Activated CD4-positive, alpha-beta T cell treated with anti-CD3 and anti-CD28 coated beads for 36 hours (primary cell): ENCODE data around the gene TMPRSS13. TPM values are rescaled to one million over a fixed set of nuclear protein-coding genes. Genes with fewer than 3 reads are reported as not detected.
"Not testable (repeated sequence)": the region's sequence is repeated elsewhere in the genome, so short reads cannot be mapped to it uniquely, and the experiment has no call there.

Experiments used
- ATAC-seq: fragments of 200-7000 bp; cut with Tn5 transposase; one replicate; pipeline ENCODE4 v1.10.0; 2021; ENCODE audit warnings: mild to moderate bottlenecking, moderate library complexity
- CTCF ChIA-PET: fragments of 350-600 bp; sonication (Branson Sonifier 250); formaldehyde crosslinking; loops from one replicate; lab custom pipeline; 2021; ENCODE audit warnings: antibody characterized with exemption; lab: Charles Lee
- POLR2A ChIA-PET: fragments of 350-600 bp; sonication (Branson Sonifier 250); formaldehyde crosslinking; loops from one replicate; lab custom pipeline; 2021; ENCODE audit warnings: antibody characterized with exemption, inconsistent platforms; lab: Charles Lee
- DNase-seq: peaks from one replicate; pipeline ENCODE4 v3.0.0-alpha.2; 2020
- H3K27ac Mint-ChIP-seq: one replicate; pipeline ENCODE4 v1.8.0; 2021; ENCODE audit warnings: mixed read lengths
- H3K27me3 Mint-ChIP-seq: one replicate; pipeline ENCODE4 v1.8.0; 2021; ENCODE audit warnings: mixed read lengths
- H3K36me3 Mint-ChIP-seq: one replicate; pipeline ENCODE4 v1.8.0; 2021; ENCODE audit warnings: low read depth, mixed read lengths
- H3K4me1 Mint-ChIP-seq: one replicate; pipeline ENCODE4 v1.8.0; 2021; ENCODE audit warnings: mixed read lengths
- H3K4me3 Mint-ChIP-seq: one replicate; pipeline ENCODE4 v1.8.0; 2021; ENCODE audit warnings: mild to moderate bottlenecking, moderate library complexity, mixed read lengths
- H3K9me3 Mint-ChIP-seq: one replicate; pipeline ENCODE4 v1.8.0; 2021; ENCODE audit warnings: low read depth, mixed read lengths
- intact Hi-C, 2 experiments: fragments of 100-400 bp; cut with DNase I in 1 of 2; cut with micrococcal nuclease in 1 of 2; formaldehyde crosslinking; loops; one replicate each; pipeline versions ENCODE4 v1.14.2 to v1.15.1; 2022 to 2024; cut with DNase I, micrococcal nuclease
- total RNA-seq, 2 experiments: library from RNA; stranded (reverse); gene quantifications; one replicate each; pipeline ENCODE4 v1.2.3, GENCODE V29; 2021

The TMPRSS13 gene
- total RNA-seq, 2 experiments from 2014 or later: 1.7 TPM

- peak; percentile 25 for DNase-seq
- H3K36me3 Mint-ChIP-seq: no peaks in the 10 kb centered on the region
- POLR2A ChIA-PET: interaction anchor here (0.8 to 1.0 kb wide), 2 partner anchors 16 to 47 kb away, joined by 3 read pairs; no protein-coding TSS in a partner anchor
- peaks cover 57% of the 10 kb centered on the region for H3K4me1 Mint-ChIP-seq
- intact Hi-C loops: loop anchor here in 1 of 2 experiments (5.0 kb wide), 1 partner anchor 121 kb away; no protein-coding TSS in a partner anchor
- peak overlapping the region; percentile 93 for H3K27ac Mint-ChIP-seq
- H3K27me3 Mint-ChIP-seq: no peaks in the 10 kb centered on the region
- CTCF ChIA-PET: interaction anchor here (0.7 to 6.5 kb wide), 10 partner anchors 8 to 1347 kb away, joined by 3 to 74 read pairs (median 4); no protein-coding TSS in a partner anchor
- H3K4me3 Mint-ChIP-seq: no peak overlapping the region
- ATAC-seq: no peak
- H3K9me3 Mint-ChIP-seq: no peaks in the 10 kb centered on the region
Observed at GRCh38 chr11:117931331-117931950, 2.2 kb upstream of the TMPRSS13 start.

DNA sequence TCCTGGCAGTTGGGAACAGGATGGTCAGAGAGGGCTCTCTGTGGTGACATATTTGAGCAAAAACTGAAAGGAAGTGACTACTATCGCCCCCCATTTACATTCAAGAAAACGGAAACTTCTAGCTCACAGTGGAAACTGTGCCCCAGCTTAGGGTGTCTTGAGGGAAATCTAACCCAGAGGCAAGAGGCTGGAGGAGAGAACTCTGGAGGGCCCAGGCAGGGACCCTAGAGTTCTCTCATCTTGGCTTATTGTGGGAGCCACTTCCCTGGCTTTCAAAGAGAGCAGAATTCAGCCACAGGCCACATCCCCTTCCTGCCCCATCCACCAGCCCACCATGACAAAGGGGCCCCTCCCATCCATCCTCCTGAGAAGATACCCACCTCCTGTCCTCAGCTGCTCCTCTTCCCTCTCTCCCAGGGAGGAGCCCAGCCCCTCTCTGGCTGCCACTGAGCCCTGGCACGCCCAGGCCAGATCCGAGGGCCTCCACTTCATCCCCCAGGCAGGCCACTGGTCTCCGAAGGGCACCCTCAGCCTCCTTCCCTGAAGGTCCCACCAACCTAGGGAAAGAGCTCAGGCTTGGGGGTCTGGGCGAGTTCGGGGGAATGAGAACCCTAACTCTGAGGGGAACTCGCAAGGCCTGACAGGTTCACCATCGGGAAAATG is 1.6 kb upstream of the TMPRSS13 start:
- DNase-seq (peak; percentile 51), ATAC-seq (peak; percentile 68)
- Mint-ChIP-seq H3K9me3 (no peaks in the 10 kb centered on the region), H3K36me3 (no peaks in the 10 kb centered on the region), H3K4me3 (peak overlapping the region; percentile 13), H3K4me1 (peaks cover 54% of the 10 kb centered on the region), H3K27me3 (no peaks in the 10 kb centered on the region), H3K27ac (peak overlapping the region; percentile 93)
- intact Hi-C loops: loop anchor here (1.0 to 5.0 kb wide), 2 partner anchors 116 to 122 kb away; no protein-coding TSS in a partner anchor
- ChIA-PET POLR2A (no interaction called here), CTCF (interaction anchor here (0.7 to 6.5 kb wide), 9 partner anchors 10 to 123 kb away, joined by 3 to 74 read pairs (median 4); no protein-coding TSS in a partner anchor)

DNA sequence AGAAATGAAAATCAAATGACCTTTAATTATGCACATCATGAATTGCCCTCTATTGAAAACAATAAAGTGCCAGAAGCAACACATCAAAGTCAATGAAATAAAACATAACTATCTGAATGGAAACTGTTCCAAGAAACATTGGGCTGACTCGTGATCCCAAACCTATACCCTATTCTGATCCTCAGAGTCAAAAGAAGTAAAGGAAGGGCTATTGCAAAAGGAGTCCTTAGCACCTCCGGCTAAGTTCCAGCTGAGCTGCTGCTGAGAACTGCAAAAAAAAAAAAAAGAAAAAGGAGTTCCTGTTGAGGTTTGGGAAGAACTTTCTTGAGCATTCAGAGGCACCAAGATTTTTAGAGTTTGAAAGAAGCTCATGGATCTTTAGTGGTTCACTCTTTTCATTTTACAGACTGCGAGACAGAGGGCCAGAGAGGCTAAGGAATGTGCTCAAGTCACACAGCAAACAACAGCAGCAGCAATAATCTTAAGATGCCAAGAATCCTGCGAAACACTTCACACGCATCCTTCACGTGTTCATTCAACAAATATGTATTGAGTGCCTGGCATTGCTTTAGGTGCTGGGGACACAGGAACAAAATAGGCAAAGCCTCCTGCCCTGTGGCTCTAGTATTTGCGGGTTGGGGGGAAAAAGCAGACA is 841 bp upstream of the TMPRSS13 start:
- no peak for ATAC-seq
- DNase-seq: no peak
- CTCF ChIA-PET: interaction anchor here (0.7 to 6.5 kb wide), 5 partner anchors 10 to 122 kb away, joined by 3 to 74 read pairs (median 3); no protein-coding TSS in a partner anchor
- H3K4me1 Mint-ChIP-seq: peaks cover 54% of the 10 kb centered on the region
- H3K36me3 Mint-ChIP-seq: no peaks in the 10 kb centered on the region
- POLR2A ChIA-PET: no interaction called here
- no peaks in the 10 kb centered on the region for H3K9me3 Mint-ChIP-seq
- peak overlapping the region; percentile 93 for H3K27ac Mint-ChIP-seq
- intact Hi-C loops: loop anchor here (1.0 to 5.0 kb wide), 2 partner anchors 116 to 122 kb away; no protein-coding TSS in a partner anchor
- peak overlapping the region; percentile 13 for H3K4me3 Mint-ChIP-seq
- no peaks in the 10 kb centered on the region for H3K27me3 Mint-ChIP-seq

- Mint-ChIP-seq H3K4me1 (peaks cover 54% of the 10 kb centered on the region), H3K4me3 (no peak overlapping the region), H3K9me3 (no peaks in the 10 kb centered on the region), H3K36me3 (no peaks in the 10 kb centered on the region), H3K27ac (no peak overlapping the region), H3K27me3 (no peaks in the 10 kb centered on the region)
- intact Hi-C loops: no loop called here
- POLR2A ChIA-PET: interaction anchor here (0.7 kb wide), 1 partner anchor 59 kb away, joined by 3 read pairs; no protein-coding TSS in a partner anchor
- CTCF ChIA-PET: interaction anchor here (0.7 to 6.5 kb wide), 3 partner anchors 9 to 97 kb away, joined by 3 to 74 read pairs (median 3); no protein-coding TSS in a partner anchor
- DNase-seq (no peak), ATAC-seq (no peak)
Observed at GRCh38 chr11:117928446-117929141, 608 bp downstream of the TMPRSS13 start.

DNA sequence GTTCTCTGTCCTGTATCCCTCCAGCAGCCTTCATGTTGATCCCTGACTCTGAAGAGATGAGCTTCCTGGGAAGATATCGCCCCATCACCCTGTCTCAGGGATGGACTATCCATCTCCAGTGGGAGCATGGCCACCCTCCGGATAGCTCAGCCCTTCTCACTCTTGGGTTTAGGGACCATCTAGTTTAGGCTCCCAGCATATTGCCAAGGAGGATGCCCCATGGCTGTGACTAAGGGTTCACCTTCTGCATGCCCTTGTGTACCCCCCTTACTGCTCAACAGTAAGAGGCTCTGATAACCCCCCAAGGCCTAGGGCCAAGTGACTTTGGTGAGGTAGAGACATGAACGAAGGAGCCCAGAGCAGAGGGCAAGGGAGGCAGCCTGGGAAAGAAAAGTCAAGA is 1.3 kb downstream of the TMPRSS13 start:
- peaks cover 49% of the 10 kb centered on the region for H3K4me1 Mint-ChIP-seq
- no peaks in the 10 kb centered on the region for H3K9me3 Mint-ChIP-seq
- intact Hi-C loops: no loop called here
- H3K27ac Mint-ChIP-seq: no peak overlapping the region
- ChIA-PET CTCF (interaction anchor here (0.6 to 6.5 kb wide), 4 partner anchors 8 to 96 kb away, joined by 3 to 74 read pairs (median 3); no protein-coding TSS in a partner anchor), POLR2A (interaction anchor here (0.7 kb wide), 1 partner anchor 59 kb away, joined by 3 read pairs; no protein-coding TSS in a partner anchor)
- no peak for DNase-seq
- H3K27me3 Mint-ChIP-seq: no peaks in the 10 kb centered on the region
- no peaks in the 10 kb centered on the region for H3K36me3 Mint-ChIP-seq
- H3K4me3 Mint-ChIP-seq: no peak overlapping the region
- no peak for ATAC-seq

GRCh38 chr11:117926166-117926565 is 3.0 kb downstream of the TMPRSS13 start:
- H3K27me3 Mint-ChIP-seq, ATAC-seq, H3K4me3 Mint-ChIP-seq, DNase-seq, POLR2A ChIA-PET, H3K9me3 Mint-ChIP-seq, intact Hi-C loops, H3K27ac Mint-ChIP-seq, H3K36me3 Mint-ChIP-seq: not testable (repeated sequence)
- CTCF ChIA-PET: interaction anchor here (0.5 to 0.6 kb wide), 2 partner anchors 14 to 773 kb away, joined by 3 to 4 read pairs; no protein-coding TSS in a partner anchor
- peaks cover 32% of the 10 kb centered on the region for H3K4me1 Mint-ChIP-seq

DNA sequence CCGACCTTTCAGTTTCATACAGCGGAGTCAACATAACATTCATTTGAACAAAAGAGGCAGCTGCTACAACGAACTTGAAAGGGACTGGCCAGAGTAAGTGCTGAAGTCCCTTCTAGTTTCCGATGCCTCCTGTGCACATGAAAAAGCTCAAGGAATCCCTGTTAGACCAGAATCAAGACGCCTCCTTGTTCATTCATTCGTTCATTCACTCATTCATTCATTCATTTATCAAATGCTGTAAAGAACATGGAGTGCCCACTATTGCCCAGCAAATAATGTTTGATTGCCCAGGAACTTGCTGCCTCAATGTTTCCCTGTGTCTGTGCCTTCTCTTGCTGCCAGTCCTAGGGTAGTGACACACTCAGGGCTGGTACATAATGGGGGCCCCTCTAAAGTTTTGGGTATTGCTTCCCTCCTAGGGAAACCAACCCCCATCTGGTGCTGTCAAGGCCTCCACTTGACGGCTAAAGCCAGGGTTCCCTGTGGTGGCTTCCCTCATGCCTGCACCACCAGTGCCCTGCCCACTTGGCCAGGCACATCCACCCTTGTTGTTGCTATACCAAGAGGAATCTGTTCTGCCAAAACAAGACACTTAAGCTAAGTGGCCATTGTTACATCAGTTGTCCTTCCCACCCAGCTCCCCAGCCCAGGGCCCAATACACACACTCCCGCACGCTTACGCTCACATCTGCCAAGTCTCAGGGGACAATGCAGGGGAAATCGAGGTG is 3.8 kb downstream of the TMPRSS13 start:
- H3K36me3 Mint-ChIP-seq: no peaks in the 10 kb centered on the region
- H3K9me3 Mint-ChIP-seq: no peaks in the 10 kb centered on the region
- DNase-seq (no peak), ATAC-seq (no peak)
- H3K27ac Mint-ChIP-seq: no peak overlapping the region
- H3K27me3 Mint-ChIP-seq: no peaks in the 10 kb centered on the region
- H3K4me3 Mint-ChIP-seq: no peak overlapping the region
- ChIA-PET CTCF (interaction anchor here (0.6 to 2.6 kb wide), 3 partner anchors 21 to 774 kb away, joined by 3 to 6 read pairs (median 4); no protein-coding TSS in a partner anchor), POLR2A (no interaction called here)
- intact Hi-C loops: no loop called here
- H3K4me1 Mint-ChIP-seq: peaks cover 24% of the 10 kb centered on the region

DNA sequence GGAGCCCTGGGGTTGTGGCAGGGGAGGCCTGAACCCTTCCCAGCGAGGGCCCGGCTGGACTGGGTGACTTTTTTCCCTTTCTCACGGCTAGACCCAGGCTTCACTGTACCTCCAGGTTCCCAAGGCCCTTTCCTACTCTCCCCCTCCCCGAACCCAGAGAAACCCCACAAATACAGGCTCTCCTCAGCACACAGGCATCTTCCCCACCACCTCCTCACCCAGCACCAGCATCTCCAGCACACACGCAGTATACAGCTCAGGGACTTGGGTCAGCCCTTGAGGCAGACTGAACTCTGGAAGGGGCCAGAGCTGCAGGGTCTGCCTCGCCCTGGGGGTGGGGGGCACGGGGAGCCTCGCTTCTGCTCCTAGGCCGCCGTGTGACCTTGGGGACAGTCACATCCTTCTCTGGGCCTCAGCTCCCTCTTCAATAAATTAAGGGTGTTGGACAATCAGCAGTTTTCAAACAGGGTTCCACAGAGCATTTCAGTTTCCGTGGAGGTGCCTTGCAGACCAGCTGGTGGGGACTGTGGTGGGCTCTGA is 4.5 kb downstream of the TMPRSS13 start:
- DNase-seq: no peak
- Mint-ChIP-seq H3K9me3 (no peaks in the 10 kb centered on the region), H3K4me1 (peaks cover 23% of the 10 kb centered on the region), H3K4me3 (no peak overlapping the region), H3K36me3 (no peaks in the 10 kb centered on the region), H3K27ac (no peak overlapping the region), H3K27me3 (no peaks in the 10 kb centered on the region)
- ChIA-PET POLR2A (no interaction called here), CTCF (interaction anchor here (0.6 to 2.6 kb wide), 3 partner anchors 22 to 243 kb away, joined by 3 to 6 read pairs (median 4); no protein-coding TSS in a partner anchor)
- ATAC-seq: no peak
- intact Hi-C loops: no loop called here

GRCh38 chr11:117923773-117924172 is 5.4 kb downstream of the TMPRSS13 start:
- H3K4me1 Mint-ChIP-seq: peaks cover 20% of the 10 kb centered on the region
- no peaks in the 10 kb centered on the region for H3K9me3 Mint-ChIP-seq
- ATAC-seq (no peak), DNase-seq (no peak)
- ChIA-PET POLR2A (no interaction called here), CTCF (interaction anchor here (0.6 to 2.6 kb wide), 4 partner anchors 8 to 130 kb away, joined by 3 to 6 read pairs (median 3); no protein-coding TSS in a partner anchor)
- H3K36me3 Mint-ChIP-seq: no peaks in the 10 kb centered on the region
- no peak overlapping the region for H3K4me3 Mint-ChIP-seq
- intact Hi-C loops: no loop called here
- no peaks in the 10 kb centered on the region for H3K27me3 Mint-ChIP-seq
- H3K27ac Mint-ChIP-seq: no peak overlapping the region

GRCh38 chr11:117923275-117923674 is 5.9 kb downstream of the TMPRSS13 start:
- H3K36me3 Mint-ChIP-seq: no peaks in the 10 kb centered on the region
- H3K27ac Mint-ChIP-seq: no peak overlapping the region
- H3K9me3 Mint-ChIP-seq: no peaks in the 10 kb centered on the region
- intact Hi-C loops: no loop called here
- peaks cover 15% of the 10 kb centered on the region for H3K4me1 Mint-ChIP-seq
- ChIA-PET CTCF (interaction anchor here (1.1 to 2.6 kb wide), 2 partner anchors 9 to 23 kb away, joined by 3 to 6 read pairs; no protein-coding TSS in a partner anchor), POLR2A (no interaction called here)
- H3K27me3 Mint-ChIP-seq: no peaks in the 10 kb centered on the region
- no peak overlapping the region for H3K4me3 Mint-ChIP-seq
- DNase-seq (no peak), ATAC-seq (no peak)
